Measurements from ENCODE around the gene CCNT2.

The CCNT2 gene

GRCh38 chr2:135002836-135003235 lies 84.2 kb downstream of the CCNT2 start:
- Histone ChIP-seq H3K4me1 (ENCODE audit: control insufficient read depth in 1 of 2, insufficient read depth in 2 of 2, low read length in 2 of 2) (no peaks in the 10 kb centered on the region), H4K8ac (ENCODE audit: low read depth, low read length) (no peak overlapping the region), H3K27ac (ENCODE audit: low read depth, low read length) (no peak overlapping the region), H2BK120ac (ENCODE audit: insufficient read depth, low read length, poor library complexity) (no peak overlapping the region), H2AFZ (ENCODE audit: insufficient read depth, low read length, poor library complexity) (no peak overlapping the region), H3K27me3 (ENCODE audit: insufficient read depth, low read length) (no peaks in the 10 kb centered on the region), H3K4me2 (ENCODE audit: low read length) (no peak overlapping the region), H2BK5ac (ENCODE audit: low read depth, low read length, poor library complexity) (no peak overlapping the region), H2AK5ac (ENCODE audit: low read length) (no peak overlapping the region), H3K79me1 (ENCODE audit: low read length) (no peaks in the 10 kb centered on the region), H2BK12ac (ENCODE audit: low read length) (no peak overlapping the region), H3K79me2 (ENCODE audit: control insufficient read depth, insufficient read depth, low read length, poor library complexity) (no peaks in the 10 kb centered on the region), H3K14ac (ENCODE audit: low read length) (no peak overlapping the region), H4K91ac (ENCODE audit: low read depth, low read length) (no peak overlapping the region), H3K9ac (ENCODE audit: low read length) (no peak overlapping the region), H4K12ac (ENCODE audit: low read depth, low read length) (no peak overlapping the region), H3K36me3 (ENCODE audit: control insufficient read depth in 1 of 2, insufficient read depth in 2 of 2, low read length in 2 of 2) (no peaks in the 10 kb centered on the region), H3K18ac (ENCODE audit: low read length) (no peak overlapping the region), H3K9me3 (ENCODE audit: insufficient read depth, low read depth, low read length) (no peaks in the 10 kb centered on the region), H3K4ac (ENCODE audit: low read depth, low read length) (no peak overlapping the region), H3K4me3 (ENCODE audit: low read depth, low read length) (no peak overlapping the region), H3K23ac (ENCODE audit: low read length) (no peak overlapping the region)
- no peak for DNase-seq
- WGBS (ENCODE audit: extremely low coverage, insufficient coverage, insufficient read length) = no CpG with 5 or more reads among the region's 4 CpGs

GRCh38 chr2:135004005-135004746 lies 85.6 kb downstream of the CCNT2 start:
- no peak overlapping the region for H3K9ac ChIP-seq (ENCODE audit: low read length)
- no peak overlapping the region for H4K8ac ChIP-seq (ENCODE audit: low read depth, low read length)
- no peak overlapping the region for H3K4me3 ChIP-seq (ENCODE audit: low read depth, low read length)
- H2AK5ac ChIP-seq (ENCODE audit: low read length) = no peak overlapping the region
- H4K91ac ChIP-seq (ENCODE audit: low read depth, low read length) = no peak overlapping the region
- no peaks in the 10 kb centered on the region for H3K9me3 ChIP-seq (ENCODE audit: insufficient read depth, low read depth, low read length)
- no peak overlapping the region for H4K12ac ChIP-seq (ENCODE audit: low read depth, low read length)
- H3K27ac ChIP-seq (ENCODE audit: low read depth, low read length) = no peak overlapping the region
- H3K79me1 ChIP-seq (ENCODE audit: low read length) = no peaks in the 10 kb centered on the region
- no peak overlapping the region for H3K14ac ChIP-seq (ENCODE audit: low read length)
- no peak overlapping the region for H3K4me2 ChIP-seq (ENCODE audit: low read length)
- no peaks in the 10 kb centered on the region for H3K27me3 ChIP-seq (ENCODE audit: insufficient read depth, low read length)
- WGBS (ENCODE audit: extremely low coverage, insufficient coverage, insufficient read length) = no CpG with 5 or more reads among the region's 17 CpGs
- H3K4ac ChIP-seq (ENCODE audit: low read depth, low read length) = no peak overlapping the region
- H2BK12ac ChIP-seq (ENCODE audit: low read length) = no peak overlapping the region
- no peak overlapping the region for H3K23ac ChIP-seq (ENCODE audit: low read length)
- no peak overlapping the region for H2BK120ac ChIP-seq (ENCODE audit: insufficient read depth, low read length, poor library complexity)
- no peak overlapping the region for H2AFZ ChIP-seq (ENCODE audit: insufficient read depth, low read length, poor library complexity)
- peak; percentile 59 to 82 for DNase-seq
- no peak overlapping the region for H3K18ac ChIP-seq (ENCODE audit: low read length)
- H3K36me3 ChIP-seq (ENCODE audit: control insufficient read depth in 1 of 2, insufficient read depth in 2 of 2, low read length in 2 of 2) = no peaks in the 10 kb centered on the region
- H3K79me2 ChIP-seq (ENCODE audit: control insufficient read depth, insufficient read depth, low read length, poor library complexity) = no peaks in the 10 kb centered on the region
- no peaks in the 10 kb centered on the region for H3K4me1 ChIP-seq (ENCODE audit: control insufficient read depth in 1 of 2, insufficient read depth in 2 of 2, low read length in 2 of 2)
- H2BK5ac ChIP-seq (ENCODE audit: low read depth, low read length, poor library complexity) = no peak overlapping the region

- Histone ChIP-seq H3K79me1 (ENCODE audit: low read length) (no peaks in the 10 kb centered on the region), H2AFZ (ENCODE audit: insufficient read depth, low read length, poor library complexity) (no peak overlapping the region), H3K36me3 (ENCODE audit: control insufficient read depth in 1 of 2, insufficient read depth in 2 of 2, low read length in 2 of 2) (no peaks in the 10 kb centered on the region), H3K9ac (ENCODE audit: low read length) (no peak overlapping the region), H3K4me1 (ENCODE audit: control insufficient read depth in 1 of 2, insufficient read depth in 2 of 2, low read length in 2 of 2) (no peaks in the 10 kb centered on the region), H2BK5ac (ENCODE audit: low read depth, low read length, poor library complexity) (no peak overlapping the region), H3K4me2 (ENCODE audit: low read length) (no peak overlapping the region), H3K27me3 (ENCODE audit: insufficient read depth, low read length) (no peaks in the 10 kb centered on the region), H3K14ac (ENCODE audit: low read length) (no peak overlapping the region), H4K8ac (ENCODE audit: low read depth, low read length) (no peak overlapping the region), H2BK120ac (ENCODE audit: insufficient read depth, low read length, poor library complexity) (no peak overlapping the region), H3K4ac (ENCODE audit: low read depth, low read length) (no peak overlapping the region), H4K91ac (ENCODE audit: low read depth, low read length) (no peak overlapping the region), H3K23ac (ENCODE audit: low read length) (no peak overlapping the region), H3K18ac (ENCODE audit: low read length) (no peak overlapping the region), H2BK12ac (ENCODE audit: low read length) (no peak overlapping the region), H3K9me3 (ENCODE audit: insufficient read depth, low read depth, low read length) (no peaks in the 10 kb centered on the region), H3K79me2 (ENCODE audit: control insufficient read depth, insufficient read depth, low read length, poor library complexity) (no peaks in the 10 kb centered on the region), H3K27ac (ENCODE audit: low read depth, low read length) (no peak overlapping the region), H3K4me3 (ENCODE audit: low read depth, low read length) (no peak overlapping the region), H2AK5ac (ENCODE audit: low read length) (no peak overlapping the region), H4K12ac (ENCODE audit: low read depth, low read length) (no peak overlapping the region)
- WGBS (ENCODE audit: extremely low coverage, insufficient coverage, insufficient read length) = no CpG with 5 or more reads among the region's 3 CpGs
- DNase-seq = no peak
Observed at GRCh38 chr2:135005753-135006152, 87.1 kb downstream of the CCNT2 start.

Data from trophoblast cell (in vitro differentiated cells and primary cell).